ENCODE results near the gene LYRM4. TPM values are rescaled to one million over a fixed set of nuclear protein-coding genes. Genes with fewer than 3 reads are reported as not detected.

LYRM4 gene
- polyA plus RNA-seq, 1 donor from 2014 or later, result 29.3 TPM

- Histone ChIP-seq H3K9me2 (ENCODE audit: insufficient read depth, low read length) (no peaks in the 10 kb centered on the region), H3K9me3 (ENCODE audit: low read length) (no peaks in the 10 kb centered on the region), H3K27me3 (ENCODE audit: insufficient read depth, low read depth, low read length) (no peaks in the 10 kb centered on the region), H3K9ac (ENCODE audit: low read length) (no peak overlapping the region), H3K79me2 (replicated peaks; ENCODE audit: insufficient read depth, low read length) (no peaks in the 10 kb centered on the region), H3F3A (ENCODE audit: insufficient read depth, low read length, poor library complexity, severe bottlenecking) (no peaks in the 10 kb centered on the region), H3K4me3 (ENCODE audit: low read length) (no peak overlapping the region), H3K4me2 (ENCODE audit: low read length) (no peak overlapping the region), H3K36me3 (ENCODE audit: insufficient read depth, low read length) (no peaks in the 10 kb centered on the region), H3K27ac (ENCODE audit: low read length) (no peak overlapping the region), H2AFZ (ENCODE audit: low read depth, low read length) (no peak overlapping the region), H4K20me1 (ENCODE audit: insufficient read depth) (no peaks in the 10 kb centered on the region)
- no peak for TF ChIP-seq EP300 (conservative IDR thresholded peaks at IDR 0.05; ENCODE audit: poor library complexity, severe bottlenecking)
- TF ChIP-seq EZH2 (IDR thresholded peaks at IDR 0.05; ENCODE audit: borderline replicate concordance, insufficient read depth, low read length, poor library complexity, severe bottlenecking), result no peak
- no peak for TF ChIP-seq REST (IDR thresholded peaks at IDR 0.05; ENCODE audit: borderline replicate concordance)
- TF ChIP-seq POLR2AphosphoS5 (IDR thresholded peaks at IDR 0.05), result no peak
- TF ChIP-seq RAD21 (conservative IDR thresholded peaks at IDR 0.05), result no peak
- no peak for TF ChIP-seq TAF1 (IDR thresholded peaks at IDR 0.05; ENCODE audit: low read depth)
- TF ChIP-seq CTCF (IDR thresholded peaks at IDR 0.05; ENCODE audit: poor library complexity, severe bottlenecking), result no peak
- TF ChIP-seq SMC3 (conservative IDR thresholded peaks at IDR 0.05; ENCODE audit: poor library complexity), result no peak
- no peak for TF ChIP-seq MXI1 (conservative IDR thresholded peaks at IDR 0.05; ENCODE audit: poor library complexity, severe bottlenecking)
Measured at GRCh38 chr6:5280920-5281319, 20.2 kb upstream of the LYRM4 start.

GRCh38 chr6:5279891-5280338 lies 19.2 kb upstream of the LYRM4 start:
- Histone ChIP-seq H3K9me2 (ENCODE audit: insufficient read depth, low read length) (no peaks in the 10 kb centered on the region), H3K9me3 (ENCODE audit: low read length) (no peaks in the 10 kb centered on the region)

More at GRCh38 chr6:5279891-5280338, 19.2 kb upstream of the LYRM4 start:
- Histone ChIP-seq H3K27ac (ENCODE audit: low read length) (no peak overlapping the region), H3K4me2 (ENCODE audit: low read length) (no peak overlapping the region), H2AFZ (ENCODE audit: low read depth, low read length) (no peak overlapping the region), H3F3A (ENCODE audit: insufficient read depth, low read length, poor library complexity, severe bottlenecking) (no peaks in the 10 kb centered on the region), H3K9ac (ENCODE audit: low read length) (no peak overlapping the region), H3K4me3 (ENCODE audit: low read length) (no peak overlapping the region), H4K20me1 (ENCODE audit: insufficient read depth) (no peaks in the 10 kb centered on the region), H3K27me3 (ENCODE audit: insufficient read depth, low read depth, low read length) (no peaks in the 10 kb centered on the region), H3K36me3 (ENCODE audit: insufficient read depth, low read length) (no peaks in the 10 kb centered on the region), H3K79me2 (replicated peaks; ENCODE audit: insufficient read depth, low read length) (no peaks in the 10 kb centered on the region)
- TF ChIP-seq TAF1 (IDR thresholded peaks at IDR 0.05; ENCODE audit: low read depth) (no peak), REST (IDR thresholded peaks at IDR 0.05; ENCODE audit: borderline replicate concordance) (no peak), POLR2AphosphoS5 (IDR thresholded peaks at IDR 0.05) (no peak)

Measured in neural cell (in vitro differentiated cells).